Adipocyte (in vitro differentiated cells): Measurements from ENCODE around the gene CLNK.
"Not testable (repeated sequence)": the region's sequence is repeated elsewhere in the genome, so short reads cannot be mapped to it uniquely, and the experiment has no call there.

Source experiments
- DNase-seq: peaks from one replicate; pipeline ENCODE4 v3.0.0-alpha.2; 2015; ENCODE audit warnings: low read depth
- H3K27me3 ChIP-seq: replicated peaks from 2 replicates; pipeline ENCODE4 v1.7.0; 2013; ENCODE audit warnings: mild to moderate bottlenecking, low read length, moderate library complexity; ENCODE audit not compliant: control insufficient read depth, insufficient read depth
- H3K36me3 ChIP-seq: 2 replicates; pipeline ENCODE4 v1.7.0; 2013; ENCODE audit warnings: low read length, mild to moderate bottlenecking, moderate library complexity; ENCODE audit not compliant: control insufficient read depth, insufficient read depth, severe bottlenecking
- H3K4me1 ChIP-seq: 2 replicates; pipeline ENCODE4 v1.7.0; 2013; ENCODE audit warnings: mild to moderate bottlenecking, low read length, moderate library complexity; ENCODE audit not compliant: control insufficient read depth, insufficient read depth
- H3K4me3 ChIP-seq: 2 replicates; pipeline ENCODE4 v1.7.0; 2013; ENCODE audit warnings: mild to moderate bottlenecking, low read length, moderate library complexity
- H3K9ac ChIP-seq: 2 replicates; pipeline ENCODE4 v1.7.0; 2013; ENCODE audit warnings: mild to moderate bottlenecking, low read length, moderate library complexity
- H3K9me3 ChIP-seq: 2 replicates; pipeline ENCODE4 v1.7.0; 2013; ENCODE audit warnings: mild to moderate bottlenecking, low read length, moderate library complexity; ENCODE audit not compliant: control insufficient read depth

Gene CLNK

DNA sequence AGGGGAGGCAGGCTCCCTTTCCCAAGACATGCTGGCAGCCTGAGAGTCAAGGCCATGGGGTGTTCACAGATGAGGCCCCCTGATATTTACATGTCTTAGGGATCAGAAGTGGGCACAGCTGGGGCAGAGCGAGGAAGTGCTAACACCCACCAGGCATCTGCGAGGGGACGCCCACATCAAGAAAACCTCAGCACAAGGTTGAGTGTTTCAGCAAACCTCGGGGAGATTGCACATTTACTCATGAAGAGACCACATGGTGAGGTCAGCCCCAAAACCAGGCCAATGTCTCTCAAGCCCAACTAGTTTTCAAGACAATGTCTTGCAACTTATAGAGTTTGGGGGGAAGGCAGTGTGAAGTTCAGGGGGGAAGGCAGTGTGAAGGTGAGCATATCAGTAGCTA, 55.2 kb downstream of the CLNK start:
- Histone ChIP-seq H3K4me1 (no peaks in the 10 kb centered on the region), H3K36me3 (no peaks in the 10 kb centered on the region), H3K9me3 (no peaks in the 10 kb centered on the region), H3K27me3 (peaks cover 27% of the 10 kb centered on the region), H3K9ac (no peak overlapping the region), H3K4me3 (no peak overlapping the region)
- DNase-seq: no peak

DNA sequence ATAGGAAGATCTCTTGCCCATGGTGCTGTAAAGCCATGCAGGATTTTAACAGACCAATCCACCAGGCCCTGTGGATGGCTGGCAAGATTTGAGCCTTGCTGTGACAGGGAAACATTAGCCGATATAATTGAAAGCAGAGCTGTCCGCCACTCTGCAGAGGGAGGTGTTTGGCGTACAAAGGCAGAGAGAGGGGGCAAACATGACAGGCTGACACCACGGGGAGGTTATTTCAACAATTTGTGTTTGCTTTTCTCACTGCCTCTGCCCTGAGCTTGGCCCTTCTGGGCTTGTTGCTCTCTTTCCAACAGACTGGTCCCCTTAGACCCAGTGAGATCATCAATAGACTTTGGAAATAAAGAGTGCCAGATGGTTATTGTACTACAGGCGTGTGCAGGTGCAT, 59.4 kb downstream of the CLNK start:
- H3K36me3 ChIP-seq: no peaks in the 10 kb centered on the region
- no peak for DNase-seq

DNA sequence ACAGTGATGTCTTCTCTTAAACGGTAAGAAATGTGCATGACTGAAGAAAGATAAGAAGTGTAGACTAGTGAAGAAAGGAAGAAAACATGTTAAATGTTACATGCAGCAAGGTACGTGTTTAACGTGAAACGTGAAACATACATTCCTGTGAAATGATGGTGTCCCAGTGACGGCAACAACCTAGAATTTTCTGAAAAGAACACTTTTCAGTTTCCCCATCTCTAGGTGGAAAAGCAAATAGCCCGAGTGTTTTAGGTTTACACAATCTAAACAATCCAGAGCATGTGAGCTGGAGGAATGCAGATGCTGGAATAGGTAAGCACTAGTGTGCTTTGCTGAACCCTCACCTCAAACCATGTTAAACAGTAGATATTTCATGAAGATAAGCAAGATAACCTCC, 60.7 kb downstream of the CLNK start:
- peaks cover 22% of the 10 kb centered on the region for H3K27me3 ChIP-seq
- no peak for DNase-seq
- no peak overlapping the region for H3K9ac ChIP-seq
- H3K4me3 ChIP-seq: no peak overlapping the region
- H3K36me3 ChIP-seq: no peaks in the 10 kb centered on the region
- no peaks in the 10 kb centered on the region for H3K4me1 ChIP-seq
- no peaks in the 10 kb centered on the region for H3K9me3 ChIP-seq

More for the DNA sequence above, 59.4 kb downstream of the CLNK start:
- Histone ChIP-seq H3K4me3 (no peak overlapping the region), H3K9me3 (no peaks in the 10 kb centered on the region), H3K27me3 (peaks cover 18% of the 10 kb centered on the region), H3K4me1 (no peaks in the 10 kb centered on the region), H3K9ac (no peak overlapping the region)

DNA sequence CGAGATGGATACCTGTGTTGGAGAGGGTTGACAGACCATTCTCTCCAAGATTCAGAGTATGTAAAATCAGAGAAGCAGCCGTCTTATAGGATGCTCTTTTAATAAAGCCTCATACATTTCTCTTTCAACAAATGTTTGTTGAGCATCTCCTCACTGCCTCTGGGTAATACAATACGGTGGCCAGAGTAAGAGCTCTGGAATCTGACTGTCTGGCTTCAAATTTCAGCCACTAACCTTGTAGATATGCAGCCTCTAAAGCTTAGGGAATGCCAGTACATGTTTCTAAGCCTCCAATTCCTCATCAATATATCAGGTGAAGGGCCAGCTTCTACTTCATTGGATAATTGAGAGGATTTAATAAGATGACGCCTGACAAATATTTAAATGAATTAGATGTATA, 61.3 kb downstream of the CLNK start:
- H3K9me3 ChIP-seq: no peaks in the 10 kb centered on the region
- no peak overlapping the region for H3K4me3 ChIP-seq
- peak; percentile 44 for DNase-seq
- H3K4me1 ChIP-seq: no peaks in the 10 kb centered on the region
- H3K36me3 ChIP-seq: no peaks in the 10 kb centered on the region
- peaks cover 22% of the 10 kb centered on the region for H3K27me3 ChIP-seq
- H3K9ac ChIP-seq: no peak overlapping the region

DNA sequence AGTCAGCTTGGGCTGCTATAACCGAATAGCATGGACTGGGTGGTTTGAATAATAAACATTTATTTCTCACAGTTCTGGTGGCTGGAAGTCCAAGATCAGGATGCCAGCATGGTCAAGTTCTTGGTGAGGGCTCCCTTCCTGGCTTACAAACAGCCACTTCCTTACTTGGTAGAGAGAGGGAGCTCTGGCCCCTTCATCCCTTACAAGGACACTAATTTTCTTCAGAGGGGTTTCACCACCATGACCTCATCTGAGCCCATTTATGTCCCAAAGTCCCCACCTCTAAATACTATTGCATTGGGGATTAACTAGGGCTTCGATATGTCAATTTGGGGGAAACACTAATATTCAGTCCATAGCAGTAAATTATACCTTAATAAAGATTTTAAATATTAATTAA, 61.8 kb downstream of the CLNK start:
- DNase-seq: no peak
- H3K9me3 ChIP-seq: no peaks in the 10 kb centered on the region

DNA sequence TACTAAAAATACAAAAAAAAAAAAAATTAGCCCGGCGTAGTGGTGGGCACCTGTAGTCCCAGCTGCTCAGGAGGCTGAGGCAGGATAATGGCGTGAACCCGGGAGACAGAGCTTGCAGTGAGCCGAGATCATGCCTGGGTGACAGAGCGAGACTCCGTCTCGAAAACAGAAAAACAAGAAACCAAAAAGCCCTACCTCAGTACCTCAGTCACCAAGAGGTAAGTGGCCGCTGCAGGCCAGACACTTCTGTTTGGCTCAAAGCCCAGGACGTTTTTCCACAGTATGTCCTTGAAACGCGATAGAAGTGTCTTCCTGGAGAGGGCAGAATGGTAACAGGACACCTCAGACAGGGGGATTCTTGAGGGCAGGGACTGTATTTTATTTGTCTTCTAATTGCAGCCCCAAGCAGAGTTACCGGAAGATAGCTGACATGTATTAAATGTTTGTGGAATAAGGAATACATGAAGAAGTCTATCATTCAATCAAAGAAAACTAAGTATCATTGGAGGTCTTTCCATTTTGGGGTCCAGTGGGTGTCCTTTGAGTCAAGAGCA, 63.6 kb downstream of the CLNK start:
- DNase-seq: no peak
- no peaks in the 10 kb centered on the region for H3K4me1 ChIP-seq
- no peaks in the 10 kb centered on the region for H3K36me3 ChIP-seq
- H3K4me3 ChIP-seq: no peak overlapping the region
- H3K9me3 ChIP-seq: no peaks in the 10 kb centered on the region
- no peak overlapping the region for H3K9ac ChIP-seq
- H3K27me3 ChIP-seq: peaks cover 10% of the 10 kb centered on the region

More for the DNA sequence above, 61.8 kb downstream of the CLNK start:
- Histone ChIP-seq H3K4me3 (no peak overlapping the region), H3K9ac (no peak overlapping the region), H3K36me3 (no peaks in the 10 kb centered on the region), H3K4me1 (no peaks in the 10 kb centered on the region), H3K27me3 (peaks cover 19% of the 10 kb centered on the region)

DNA sequence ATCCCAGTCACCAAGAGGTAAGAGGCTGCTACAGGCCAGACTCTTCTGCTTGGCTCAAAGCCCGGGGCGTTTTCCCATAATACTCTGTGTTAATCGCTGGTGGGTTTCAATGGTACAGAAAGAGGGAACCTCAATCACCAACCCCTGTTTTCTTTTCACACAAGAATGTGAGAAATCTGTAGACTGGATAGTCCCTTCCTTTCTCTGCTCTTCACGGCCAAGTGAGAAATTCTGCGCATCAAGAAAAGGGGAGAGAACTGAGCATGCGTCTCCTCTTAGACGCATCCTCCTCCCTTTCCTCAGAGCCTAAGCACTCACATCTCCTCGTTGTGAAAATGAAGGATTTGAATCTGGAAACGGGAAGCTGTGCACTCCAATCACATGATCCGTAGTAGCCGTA, 64.7 kb downstream of the CLNK start:
- H3K9me3 ChIP-seq: no peaks in the 10 kb centered on the region
- no peak for DNase-seq
- H3K9ac ChIP-seq: no peak overlapping the region
- no peaks in the 10 kb centered on the region for H3K36me3 ChIP-seq
- H3K27me3 ChIP-seq: peaks cover 4% of the 10 kb centered on the region
- H3K4me3 ChIP-seq: no peak overlapping the region
- no peaks in the 10 kb centered on the region for H3K4me1 ChIP-seq

DNA sequence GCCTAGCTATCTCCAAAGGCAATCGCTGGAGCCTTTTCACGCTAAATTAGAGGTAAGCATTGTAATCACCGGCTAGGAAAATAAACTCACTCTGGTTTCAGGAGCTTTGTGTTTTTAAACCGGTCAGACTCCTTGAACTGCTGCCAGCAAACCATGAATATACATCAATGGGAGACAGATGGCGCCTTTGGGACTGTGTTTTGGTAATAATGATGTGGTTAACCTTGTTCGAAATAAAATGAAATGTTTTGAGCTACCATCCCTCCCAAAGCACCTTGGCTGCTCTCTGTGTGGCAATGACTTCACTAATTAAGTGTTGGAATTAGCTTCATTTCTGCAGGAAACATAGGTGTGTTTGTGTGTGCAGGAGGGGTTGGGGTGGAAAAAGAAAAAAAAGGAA, 65.3 kb downstream of the CLNK start:
- no peaks in the 10 kb centered on the region for H3K36me3 ChIP-seq
- H3K4me3 ChIP-seq: no peak overlapping the region
- H3K9ac ChIP-seq: no peak overlapping the region
- peaks cover 4% of the 10 kb centered on the region for H3K27me3 ChIP-seq
- H3K9me3 ChIP-seq: no peaks in the 10 kb centered on the region
- peak; percentile 21 for DNase-seq
- H3K4me1 ChIP-seq: no peaks in the 10 kb centered on the region

DNA sequence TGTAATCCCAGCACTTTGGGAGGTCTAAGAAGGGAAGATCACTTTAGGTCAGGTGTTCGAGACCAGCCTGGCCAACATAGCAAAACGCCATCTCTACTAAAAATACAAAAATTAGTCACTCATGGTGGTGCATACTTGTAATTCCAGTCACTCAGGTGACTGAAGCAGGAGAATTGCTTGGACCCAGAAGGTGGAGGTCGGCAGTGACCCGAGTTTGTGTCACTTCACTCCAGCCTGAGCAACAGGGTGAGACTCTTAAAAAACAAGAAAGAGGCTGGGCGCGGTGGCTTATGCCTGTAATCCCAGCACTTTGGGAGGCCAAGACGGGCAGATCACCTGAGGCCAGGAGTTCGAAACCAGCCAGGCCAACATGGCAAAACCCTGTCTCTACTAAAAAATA, 69.6 kb downstream of the CLNK start:
- H3K9ac ChIP-seq, DNase-seq, H3K36me3 ChIP-seq, H3K27me3 ChIP-seq, H3K9me3 ChIP-seq, H3K4me3 ChIP-seq, H3K4me1 ChIP-seq: not testable (repeated sequence)

DNA sequence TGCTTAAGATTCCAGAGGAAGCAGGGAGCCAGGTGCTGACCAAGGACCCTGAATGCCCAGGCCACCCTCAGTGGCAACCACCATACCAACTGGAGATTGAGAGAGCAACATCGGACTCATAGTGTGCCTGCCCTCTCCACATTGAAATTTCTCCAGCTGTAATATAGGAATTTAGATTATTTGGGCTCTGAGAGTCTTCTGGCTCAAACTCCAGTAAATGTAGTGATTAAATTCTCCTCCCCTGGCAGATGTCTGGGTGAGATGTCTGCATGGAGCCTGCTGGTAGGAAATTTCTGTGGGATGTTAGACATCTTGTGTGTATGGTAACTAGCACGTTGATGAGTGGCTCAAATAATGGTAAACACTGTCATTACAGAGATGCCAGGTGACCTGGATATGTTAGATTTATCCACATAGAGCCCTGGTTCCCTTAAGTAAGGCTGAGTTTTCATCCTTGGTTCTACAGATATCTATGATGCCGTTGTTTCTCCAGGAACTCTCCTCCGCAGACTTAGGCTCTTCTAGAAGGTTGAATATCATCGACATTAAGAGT, 70.6 kb downstream of the CLNK start:
- no peaks in the 10 kb centered on the region for H3K9me3 ChIP-seq
- no peak overlapping the region for H3K4me3 ChIP-seq
- H3K27me3 ChIP-seq: no peaks in the 10 kb centered on the region
- no peaks in the 10 kb centered on the region for H3K36me3 ChIP-seq
- no peak for DNase-seq
- H3K9ac ChIP-seq: no peak overlapping the region
- no peaks in the 10 kb centered on the region for H3K4me1 ChIP-seq

DNA sequence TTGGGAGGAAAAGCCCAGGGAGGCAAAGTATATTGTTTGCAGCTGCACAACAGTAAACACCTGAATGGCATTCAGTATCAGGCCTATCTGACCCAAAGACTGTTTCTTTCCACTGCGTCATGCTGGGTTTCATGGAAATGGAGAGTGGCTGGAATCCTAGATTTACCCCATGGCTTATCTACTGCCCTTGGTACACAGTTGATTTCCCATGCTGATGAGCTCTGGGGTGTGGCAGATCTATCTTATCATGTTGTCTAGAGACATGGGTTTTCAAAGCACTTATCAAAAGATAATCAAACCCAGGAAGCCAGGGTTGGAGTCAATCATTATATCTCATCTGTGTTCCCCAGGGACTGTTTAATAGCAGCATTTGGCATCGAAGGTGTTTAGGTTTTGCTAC, 72.1 kb downstream of the CLNK start:
- Histone ChIP-seq H3K4me3 (no peak overlapping the region), H3K4me1 (no peaks in the 10 kb centered on the region), H3K27me3 (no peaks in the 10 kb centered on the region), H3K9me3 (no peaks in the 10 kb centered on the region), H3K36me3 (no peaks in the 10 kb centered on the region), H3K9ac (no peak overlapping the region)
- DNase-seq: no peak

DNA sequence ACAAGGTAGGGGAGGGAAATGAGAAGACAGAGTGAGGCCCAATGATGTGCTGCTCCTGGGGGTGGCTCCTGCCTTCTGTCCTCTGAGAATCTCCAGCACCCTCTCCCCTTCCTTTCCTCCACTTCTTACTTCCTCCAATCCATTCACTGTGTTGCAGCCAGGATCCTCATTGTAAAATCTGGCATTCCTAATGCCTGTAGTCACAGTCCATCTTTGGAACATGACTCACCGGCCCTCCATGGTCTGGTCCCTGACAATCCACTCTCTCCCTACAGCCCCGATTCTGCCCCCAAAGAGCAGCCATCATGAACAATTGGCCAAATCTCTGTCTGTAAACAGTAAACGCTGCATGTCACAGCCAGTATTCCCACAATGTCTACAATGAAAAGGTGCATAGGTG, 72.9 kb downstream of the CLNK start:
- no peaks in the 10 kb centered on the region for H3K9me3 ChIP-seq
- H3K27me3 ChIP-seq: no peaks in the 10 kb centered on the region
- H3K4me3 ChIP-seq: no peak overlapping the region
- no peaks in the 10 kb centered on the region for H3K36me3 ChIP-seq
- DNase-seq: peak; percentile 84
- no peaks in the 10 kb centered on the region for H3K4me1 ChIP-seq
- H3K9ac ChIP-seq: no peak overlapping the region
